H1 (cell line): ENCODE measurements around the gene LMTK3. TPM values are rescaled to one million over a fixed set of nuclear protein-coding genes. Genes with fewer than 3 reads are reported as not detected.

Source experiments
- CTCF ChIA-PET: fragments of 300-600 bp; sonication (Branson Sonifier 250); formaldehyde crosslinking; loops from one replicate; lab custom pipeline; 2021; ENCODE audit not compliant: partially characterized antibody; lab: Charles Lee
- POLR2A ChIA-PET: fragments of 300-600 bp; sonication (Branson Sonifier 250); formaldehyde crosslinking; loops from one replicate; lab custom pipeline; 2021; ENCODE audit warnings: inconsistent platforms; ENCODE audit not compliant: partially characterized antibody; lab: Charles Lee
- DNase-seq, 2 experiments: peaks; one replicate each; pipeline versions ENCODE4 v3.0.0 to v3.0.0-alpha.2; 2010 to 2022; ENCODE audit warnings: low spot score in 2 of 2, low read depth in 1 of 2, mixed read lengths in 1 of 2
- FAIRE-seq: peaks from 2 replicates; lab custom pipeline; 2011; peaks lifted over from hg19 to GRCh38; lab: Jason Lieb, UNC
- H2AFZ ChIP-seq: 2 replicates; pipeline ENCODE4 v1.8.1; 2012; ENCODE audit warnings: low read length, inconsistent platforms
- H2AK5ac ChIP-seq: 2 replicates; pipeline ENCODE4 v1.6.1; 2013; ENCODE audit warnings: low read depth, low read length
- H2BK120ac ChIP-seq: replicated peaks from 2 replicates; pipeline ENCODE3; 2013; ENCODE audit warnings: low read depth, low read length, inconsistent platforms
- H2BK12ac ChIP-seq: 2 replicates; pipeline ENCODE4 v1.6.1; 2013; ENCODE audit warnings: low read depth, low read length
- H2BK15ac ChIP-seq: 2 replicates; pipeline ENCODE4 v1.6.1; 2013; ENCODE audit warnings: low read length
- H2BK20ac ChIP-seq: 2 replicates; pipeline ENCODE4 v1.6.1; 2013; ENCODE audit warnings: low read length
- H2BK5ac ChIP-seq: 2 replicates; pipeline ENCODE4 v1.6.1; 2013; ENCODE audit warnings: low read depth, low read length
- H3K14ac ChIP-seq: 2 replicates; pipeline ENCODE4 v1.6.1; 2013; ENCODE audit warnings: inconsistent platforms; ENCODE audit not compliant: insufficient read length
- H3K18ac ChIP-seq: 2 replicates; pipeline ENCODE4 v1.6.1; 2013; ENCODE audit warnings: low read length; ENCODE audit errors: extremely low read depth
- H3K23ac ChIP-seq: 2 replicates; pipeline ENCODE4 v1.6.1; 2013; ENCODE audit warnings: inconsistent platforms; ENCODE audit not compliant: insufficient read length
- H3K23me2 ChIP-seq: 2 replicates; pipeline ENCODE4 v1.6.1; 2013; ENCODE audit warnings: low read depth, low read length
- H3K27ac ChIP-seq: 2 replicates; pipeline ENCODE4 v1.6.1; 2011; ENCODE audit warnings: low read depth, low read length, inconsistent platforms
- H3K27me3 ChIP-seq, 4 experiments: replicated peaks in 1 of 4; 1 replicate in 1 of 4; 2 replicates in 3 of 4; pipeline versions ENCODE4 v1.6.1 to v1.8.1; 2011 to 2013; ENCODE audit warnings: low read length in 3 of 4, mild to moderate bottlenecking in 3 of 4, inconsistent platforms in 2 of 4, mixed read lengths in 2 of 4, moderate library complexity in 1 of 4; ENCODE audit not compliant: control insufficient read depth in 3 of 4, insufficient read depth in 3 of 4; ENCODE audit errors: extremely low read depth in 1 of 4
- H3K36me3 ChIP-seq, 4 experiments: 2 replicates each; pipeline versions ENCODE4 v1.6.1 to v1.8.1; 2011 to 2013; ENCODE audit warnings: mild to moderate bottlenecking in 4 of 4, low read length in 3 of 4, moderate library complexity in 2 of 4, control low read depth in 1 of 4, inconsistent platforms in 1 of 4; ENCODE audit not compliant: insufficient read depth in 4 of 4, control insufficient read depth in 2 of 4
- H3K4ac ChIP-seq: replicated peaks from 2 replicates; pipeline ENCODE3; 2013; ENCODE audit warnings: low read length, low read depth, mixed read lengths, inconsistent platforms; ENCODE audit not compliant: insufficient read length
- H3K4me1 ChIP-seq, 4 experiments: replicated peaks in 1 of 4; 1 replicate in 1 of 4; 2 replicates in 3 of 4; pipeline versions ENCODE4 v1.6.1 to v1.8.1; 2011 to 2013; ENCODE audit warnings: low read length in 3 of 4, inconsistent platforms in 2 of 4, mixed read lengths in 1 of 4; ENCODE audit not compliant: insufficient read depth in 4 of 4, control insufficient read depth in 3 of 4
- H3K4me2 ChIP-seq, 2 experiments: 2 replicates each; pipeline versions ENCODE4 v1.6.1 to v1.8.1; 2011 to 2013; ENCODE audit warnings: low read depth in 2 of 2, low read length in 2 of 2, control low read depth in 1 of 2, inconsistent platforms in 1 of 2, mild to moderate bottlenecking in 1 of 2; ENCODE audit not compliant: insufficient read depth in 1 of 2
- H3K4me3 ChIP-seq, 4 experiments: fragments of 200-600, 300-600 bp in 1 of 4; sonication (generic), shearing (Covaris generic), sonication (Bioruptor Twin) in 1 of 4; 2 replicates each; pipeline versions ENCODE4 v1.5.1 to v1.8.1; 2011 to 2016; ENCODE audit warnings: low read length in 4 of 4, low read depth in 3 of 4, control low read depth in 2 of 4, inconsistent platforms in 2 of 4, mild to moderate bottlenecking in 2 of 4, mixed read lengths in 1 of 4, moderate library complexity in 1 of 4; ENCODE audit not compliant: insufficient read depth in 2 of 4; ENCODE audit errors: extremely low read depth in 1 of 4
- H3K56ac ChIP-seq: replicated peaks from 2 replicates; pipeline ENCODE3; 2013; ENCODE audit warnings: low read depth, mild to moderate bottlenecking, mixed read lengths, low read length, inconsistent platforms; ENCODE audit not compliant: insufficient read length
- H3K79me1 ChIP-seq: 2 replicates; pipeline ENCODE4 v1.6.1; 2013; ENCODE audit warnings: low read depth, low read length, control low read depth
- H3K79me2 ChIP-seq, 2 experiments: 2 replicates each; pipeline versions ENCODE4 v1.6.1 to v1.8.1; 2012 to 2013; ENCODE audit warnings: low read length in 2 of 2, mild to moderate bottlenecking in 2 of 2, inconsistent platforms in 1 of 2; ENCODE audit not compliant: insufficient read depth in 2 of 2, control insufficient read depth in 1 of 2
- H3K9ac ChIP-seq, 4 experiments: replicated peaks in 1 of 4; 1 replicate in 1 of 4; 2 replicates in 3 of 4; pipeline versions ENCODE4 v1.6.1 to v1.8.1; 2011 to 2013; ENCODE audit warnings: low read depth in 3 of 4, low read length in 3 of 4, control low read depth in 2 of 4, mild to moderate bottlenecking in 2 of 4, moderate library complexity in 2 of 4, inconsistent platforms in 1 of 4; ENCODE audit errors: extremely low read depth in 1 of 4
- H3K9me3 ChIP-seq, 2 experiments: 2 replicates each; pipeline versions ENCODE4 v1.6.1 to v1.8.1; 2012 to 2013; ENCODE audit warnings: mild to moderate bottlenecking in 2 of 2, moderate library complexity in 2 of 2, control low read depth in 1 of 2, inconsistent platforms in 1 of 2, low read depth in 1 of 2, low read length in 1 of 2, mixed read lengths in 1 of 2; ENCODE audit not compliant: insufficient read depth in 2 of 2
- H4K20me1 ChIP-seq, 2 experiments: replicated peaks in 1 of 2; 2 replicates each; pipeline versions ENCODE3 to v1.8.1; 2011 to 2013; ENCODE audit warnings: inconsistent platforms in 2 of 2, low read length in 2 of 2, mild to moderate bottlenecking in 1 of 2; ENCODE audit not compliant: insufficient read depth in 2 of 2, control insufficient read depth in 1 of 2
- H4K5ac ChIP-seq: 2 replicates; pipeline ENCODE4 v1.6.1; 2013; ENCODE audit warnings: low read length, low read depth, mixed read lengths, inconsistent platforms; ENCODE audit not compliant: insufficient read length
- H4K8ac ChIP-seq: 2 replicates; pipeline ENCODE4 v1.8.0; 2013; ENCODE audit warnings: mild to moderate bottlenecking, moderate library complexity, low read length, inconsistent platforms; ENCODE audit not compliant: insufficient read depth; ENCODE audit errors: extremely low read depth
- H4K91ac ChIP-seq: replicated peaks from 2 replicates; pipeline ENCODE3; 2013; ENCODE audit warnings: low read length, mixed read lengths, inconsistent platforms; ENCODE audit not compliant: insufficient read length
- TEAD4 ChIP-seq: IDR thresholded peaks from 2 replicates; pipeline ENCODE4 v1.6.1; 2012; ENCODE audit warnings: low read depth, low read length, inconsistent platforms, mixed read lengths
- YY1 ChIP-seq: IDR thresholded peaks from 2 replicates; pipeline ENCODE4 v1.6.1; 2011; ENCODE audit warnings: low read depth, mild to moderate bottlenecking, low read length
- WGBS, 2 experiments: shearing (Covaris generic) in 1 of 2; methylation state at CpG; one replicate each; pipeline versions ENCODE4 v1.1.6 to v1.1.7; 2013 to 2015; ENCODE audit warnings: low lambda C conversion rate in 2 of 2, mixed read lengths in 2 of 2, inconsistent platforms in 1 of 2, low coverage in 1 of 2, missing lambda C conversion rate in 1 of 2; ENCODE audit not compliant: insufficient replicate concordance in 2 of 2, insufficient coverage in 1 of 2, insufficient read length in 1 of 2; ENCODE audit errors: extremely low coverage in 1 of 2, missing lambda C conversion rate in 1 of 2; 5-methylcytosine and 5-hydroxymethylcytosine counted together
- polyA plus RNA-seq, 7 experiments: library from polyadenylated mRNA; depleted of rRNA in 3 of 7; stranded (reverse) in 5 of 7; unstranded in 2 of 7; fragments of >200 nt in 5 of 7; fragments of 200-250 nt in 2 of 7; gene quantifications; 1 replicate in 5 of 7; 2 replicates in 1 of 7; 4 replicates in 1 of 7; pipeline versions ENCODE4 v1.2.1 to v1.2.3, GENCODE V29; 2011 to 2013; ENCODE audit warnings: missing spikeins in 2 of 7, mixed read lengths in 2 of 7
- total RNA-seq: library from RNA; stranded (reverse); fragmentation: NEBNext Ultra II Directional; extraction: Animal tissue kit (Norgen Biotek cat#: 25700); gene quantifications from 2 replicates; pipeline ENCODE4 v1.2.1, GENCODE V29; 2021

LMTK3 gene
- total and polyA plus RNA-seq, 2 of the 8 experiments (the other 6 are each of a cell fraction or from before 2014, with no cell fraction given), result 2.7 to 12.4 TPM

GRCh38 chr19:48524221-48524620, 12.6 kb upstream of the LMTK3 start:
- Histone ChIP-seq H4K91ac (no peak overlapping the region), H3K4me2 (no peak overlapping the region), H3K79me1 (no peaks in the 10 kb centered on the region), H3K18ac (no peak overlapping the region), H4K20me1 (no peaks in the 10 kb centered on the region), H2AFZ (no peak overlapping the region), H3K4me3 (no peak overlapping the region), H3K56ac (no peak overlapping the region), H3K4me1 (no peaks in the 10 kb centered on the region; a peak in 2 of 7 replicates), H3K36me3 (no peaks in the 10 kb centered on the region), H3K4ac (no peak overlapping the region), H2BK120ac (no peak overlapping the region), H3K79me2 (no peaks in the 10 kb centered on the region), H3K9ac (no peak overlapping the region), H3K14ac (no peak overlapping the region), H4K5ac (no peak overlapping the region), H2BK20ac (no peak overlapping the region), H2BK12ac (no peak overlapping the region), H4K8ac (no peak overlapping the region), H3K23ac (no peak overlapping the region), H3K9me3 (peaks cover 7 to 10% of the 10 kb centered on the region in 2 experiments; a peak in 2 of 4 replicates), H2BK5ac (no peak overlapping the region), H2AK5ac (no peak overlapping the region), H3K27me3 (no peaks in the 10 kb centered on the region), H2BK15ac (no peak overlapping the region), H3K27ac (no peak overlapping the region), H3K23me2 (no peaks in the 10 kb centered on the region)
- POLR2A ChIA-PET, result interaction anchor here (1.3 kb wide), 1 partner anchor 15 kb away, joined by 4 read pairs; no protein-coding TSS in a partner anchor
- CTCF ChIA-PET, result interaction anchor here (0.6 to 1.7 kb wide), 7 partner anchors 8 to 623 kb away, joined by 3 to 5 read pairs (median 3); partner anchors contain the start of gene KDELR1
- TF ChIP-seq TEAD4, result no peak
- TF ChIP-seq YY1, result peak; percentile 25; the same call in 1 of the 2 replicates
- no peak for FAIRE-seq
- no peak for DNase-seq
- 98% methylated on average over 2 of the region's 2 CpGs; no CpG with 5 or more reads in 1 of the 2 experiments for WGBS, 2 experiments
